ENCODE results near the gene MICAL3.

The MICAL3 gene

DNA sequence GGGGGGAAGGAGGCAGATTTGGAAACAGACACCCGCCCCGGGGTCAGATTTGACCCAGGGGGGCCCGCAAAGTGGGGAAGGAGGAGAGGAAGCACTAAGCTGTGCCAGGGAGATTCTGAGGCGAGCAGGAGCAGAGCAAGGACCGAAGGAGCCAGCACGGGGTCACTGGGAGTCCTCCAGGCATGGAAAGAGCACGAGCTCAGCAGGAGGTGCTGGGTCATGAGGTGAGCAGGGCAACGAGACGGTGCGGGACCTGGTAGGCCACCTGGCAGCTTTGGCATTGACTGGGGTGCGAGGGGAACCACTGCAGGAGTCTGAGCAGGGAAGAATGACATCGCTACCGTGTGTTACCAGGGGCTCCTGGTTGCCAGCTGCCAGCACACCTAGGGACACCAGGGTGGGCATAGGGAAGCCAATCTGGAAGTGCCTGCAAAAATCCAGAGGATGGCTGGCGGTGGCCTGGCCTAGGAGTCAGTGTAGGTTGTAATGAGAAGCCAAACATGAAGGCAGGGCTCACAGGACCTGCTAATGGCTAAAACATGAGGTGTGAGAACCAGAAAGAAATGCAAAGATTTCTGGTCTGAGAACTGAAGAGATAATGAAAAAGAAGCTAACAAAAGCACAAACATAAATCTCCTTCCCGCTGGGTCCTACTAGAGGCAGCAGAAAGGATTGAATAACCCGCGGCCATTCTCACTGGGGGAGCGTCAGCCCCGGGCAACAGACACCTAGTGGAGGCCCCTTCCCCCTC is 63.5 kb downstream of the MICAL3 start:
- H3K4me3 ChIP-seq (ENCODE audit: low read depth, low read length), result no peak overlapping the region
- DNase-seq (ENCODE audit: low read depth), result no peak

DNA sequence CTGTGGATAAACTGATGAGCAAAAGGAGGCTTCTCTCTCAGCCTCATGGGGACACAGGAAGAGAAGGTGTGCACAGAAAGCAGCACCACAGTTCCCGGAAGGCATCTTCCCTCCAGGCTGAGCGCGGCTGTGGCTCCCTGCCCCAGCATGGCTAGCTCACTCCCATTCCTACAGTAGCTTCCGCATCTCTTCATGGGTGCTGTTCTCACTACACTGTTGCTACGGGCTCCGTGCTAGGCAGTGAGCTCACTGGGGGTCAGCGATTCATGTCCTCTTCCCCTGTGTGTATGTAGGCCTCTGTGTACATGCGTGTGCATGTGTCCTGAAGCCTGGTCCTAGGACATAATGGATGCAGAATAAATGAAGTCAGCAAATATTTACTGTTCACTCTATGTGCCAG is 64.3 kb downstream of the MICAL3 start:
- H3K4me3 ChIP-seq (ENCODE audit: low read depth, low read length), result no peak overlapping the region
- no peak for DNase-seq (ENCODE audit: low read depth)

DNA sequence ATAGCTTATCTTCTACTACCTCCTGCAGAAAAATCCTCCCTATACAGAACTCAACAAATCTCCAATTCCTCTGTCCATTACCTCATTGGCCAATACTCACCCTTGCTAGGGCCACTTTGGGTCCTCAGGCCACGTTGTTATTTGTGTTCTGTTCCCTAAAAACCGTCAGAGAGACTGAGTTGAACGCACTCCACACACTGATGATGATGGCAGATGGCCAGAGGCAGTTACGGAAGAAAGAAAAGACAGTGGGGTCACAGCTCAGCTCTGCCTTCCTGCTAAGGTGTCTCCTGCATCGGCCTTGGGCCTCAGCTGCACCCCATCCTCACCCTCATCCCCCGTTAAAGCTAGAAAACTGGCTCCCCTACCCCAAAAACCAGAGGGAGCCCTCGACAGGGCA is 66.2 kb downstream of the MICAL3 start:
- no peak for DNase-seq (ENCODE audit: low read depth)
- H3K4me3 ChIP-seq (ENCODE audit: low read depth, low read length), result no peak overlapping the region

DNA sequence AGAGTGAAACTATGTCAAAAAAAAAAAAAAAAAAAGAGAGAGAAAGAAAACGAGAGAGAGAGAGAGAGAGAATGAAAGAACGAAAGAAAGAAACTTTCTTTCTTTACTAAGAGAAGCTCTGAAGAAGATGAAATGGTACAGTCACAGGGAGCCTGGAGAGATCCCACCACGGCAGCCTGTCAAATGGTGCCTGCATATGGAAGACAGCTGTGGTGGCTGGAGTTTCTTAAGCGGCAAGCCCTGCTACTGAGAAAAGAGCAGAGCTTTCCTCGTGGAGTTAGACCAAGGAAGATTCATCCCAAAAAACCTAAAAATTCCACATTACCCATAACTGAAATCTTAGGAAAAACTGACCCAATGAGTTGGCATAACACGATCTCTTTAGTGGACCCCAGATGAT is 66.7 kb downstream of the MICAL3 start:
- H3K4me3 ChIP-seq (ENCODE audit: low read depth, low read length), result no peak overlapping the region

DNA sequence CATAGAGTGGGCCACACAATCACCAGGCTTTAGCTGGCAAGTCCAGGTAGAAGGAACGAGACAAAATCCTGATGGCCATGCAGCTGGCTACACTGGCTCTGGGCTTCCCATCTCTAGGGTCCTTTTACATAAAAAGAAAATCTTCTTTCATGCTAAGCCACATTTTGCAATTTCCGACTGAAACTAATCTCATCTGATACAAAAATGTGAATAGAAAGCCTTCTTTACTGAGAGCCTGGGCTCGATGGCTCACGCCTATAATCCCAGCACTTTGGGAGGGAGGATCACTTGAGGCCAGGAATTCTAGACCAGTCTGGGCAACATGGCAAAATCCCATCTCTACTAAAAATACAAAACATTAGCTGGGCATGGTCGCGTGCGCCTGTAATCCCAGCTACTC is 67.2 kb downstream of the MICAL3 start:
- no peak overlapping the region for H3K4me3 ChIP-seq (ENCODE audit: low read depth, low read length)
- no peak for DNase-seq (ENCODE audit: low read depth)

More for the DNA sequence above, 66.7 kb downstream of the MICAL3 start:
- DNase-seq (ENCODE audit: low read depth), result no peak

DNA sequence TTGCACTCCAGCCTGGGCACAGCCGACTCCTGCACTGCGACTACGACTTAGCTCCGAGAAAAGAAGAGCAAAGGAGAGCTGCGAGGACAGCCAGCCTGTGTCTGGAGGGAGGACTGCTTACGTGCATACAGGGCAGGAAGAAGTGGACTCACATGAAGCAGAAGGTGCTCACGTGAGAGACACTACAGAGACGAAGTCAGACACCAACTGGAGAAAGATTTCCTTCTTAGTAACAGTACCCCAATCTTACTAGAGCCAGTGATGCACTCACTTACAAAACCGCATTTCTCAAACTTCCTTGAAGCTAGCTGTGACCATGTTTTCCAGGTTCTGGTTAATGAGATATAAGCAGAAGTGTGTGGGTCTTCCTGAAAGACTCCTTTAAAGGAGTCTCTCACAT is 67.7 kb downstream of the MICAL3 start:
- no peak for DNase-seq (ENCODE audit: low read depth)
- no peak overlapping the region for H3K4me3 ChIP-seq (ENCODE audit: low read depth, low read length)

DNA sequence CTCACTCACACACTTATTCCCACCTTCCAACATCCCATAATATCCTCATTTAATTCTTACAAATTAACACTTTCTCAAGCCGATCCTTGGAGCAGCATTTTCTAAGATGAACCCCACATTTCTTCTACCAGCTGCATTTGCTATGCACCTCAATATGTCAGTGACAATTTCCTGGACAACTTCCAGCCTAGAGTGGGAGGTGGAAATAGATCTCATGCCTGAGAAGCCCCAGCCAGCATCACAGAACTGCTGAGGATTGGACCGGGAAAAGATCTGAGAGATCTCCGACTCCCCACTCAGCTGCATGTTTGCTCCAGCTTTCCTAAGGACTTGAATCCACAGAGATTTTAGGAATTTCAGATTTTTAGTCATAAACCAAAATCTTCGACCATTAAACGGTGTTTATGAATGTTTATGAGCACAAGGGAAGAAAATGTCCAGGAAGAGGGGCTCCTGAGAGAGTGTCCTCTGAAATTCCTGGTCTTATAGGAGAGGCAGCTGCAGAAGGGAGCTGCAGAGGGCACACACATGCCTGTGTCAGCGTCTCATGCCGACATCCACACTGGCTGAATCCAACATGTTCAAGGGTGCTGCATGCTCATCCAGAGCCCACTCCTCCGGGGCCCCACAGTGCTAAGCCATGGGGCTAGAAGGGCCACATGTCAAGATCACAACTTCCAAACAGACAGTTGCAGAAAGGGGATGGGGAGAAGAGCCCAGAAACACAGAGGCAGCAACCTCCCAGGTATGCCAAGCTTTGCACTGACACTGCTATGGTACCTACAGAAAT is 68.6 kb downstream of the MICAL3 start:
- DNase-seq (ENCODE audit: low read depth), result no peak
- H3K4me3 ChIP-seq (ENCODE audit: low read depth, low read length), result no peak overlapping the region

DNA sequence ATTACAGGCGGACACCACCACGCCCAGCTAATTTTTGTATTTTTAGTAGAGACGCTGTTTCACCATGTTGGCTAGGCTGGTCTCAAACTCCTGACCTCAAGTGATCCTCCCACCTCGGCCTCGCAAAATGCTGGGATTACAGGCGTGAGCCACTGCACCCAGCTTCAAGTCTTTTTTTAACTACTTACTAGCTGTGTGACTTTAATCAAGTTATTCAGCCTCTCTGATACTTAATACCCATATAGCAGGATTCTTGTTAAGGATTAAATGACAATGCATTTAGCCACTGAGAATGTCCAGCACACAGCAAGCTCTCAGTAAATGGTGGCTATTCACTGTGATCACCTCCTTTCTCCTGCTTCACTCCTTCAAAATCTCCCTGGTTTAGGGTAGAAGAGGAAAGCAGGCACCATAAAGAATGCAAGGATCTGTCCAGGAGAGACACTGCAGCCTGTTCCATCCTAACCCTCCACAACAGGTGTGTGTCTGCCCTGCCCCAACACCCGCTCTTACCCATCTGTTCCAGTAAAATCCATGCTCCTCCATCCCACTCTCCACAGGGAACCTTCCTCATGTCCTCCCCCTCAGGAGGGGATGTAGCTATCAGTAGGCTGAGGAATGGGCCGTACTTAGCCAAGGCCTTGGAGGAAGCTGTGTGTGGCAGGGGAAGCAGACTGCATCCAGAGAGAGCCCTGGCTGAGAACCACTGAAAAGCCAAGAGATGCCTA is 69.3 kb downstream of the MICAL3 start:
- H3K4me3 ChIP-seq (ENCODE audit: low read depth, low read length), result no peak overlapping the region
- DNase-seq (ENCODE audit: low read depth), result no peak

DNA sequence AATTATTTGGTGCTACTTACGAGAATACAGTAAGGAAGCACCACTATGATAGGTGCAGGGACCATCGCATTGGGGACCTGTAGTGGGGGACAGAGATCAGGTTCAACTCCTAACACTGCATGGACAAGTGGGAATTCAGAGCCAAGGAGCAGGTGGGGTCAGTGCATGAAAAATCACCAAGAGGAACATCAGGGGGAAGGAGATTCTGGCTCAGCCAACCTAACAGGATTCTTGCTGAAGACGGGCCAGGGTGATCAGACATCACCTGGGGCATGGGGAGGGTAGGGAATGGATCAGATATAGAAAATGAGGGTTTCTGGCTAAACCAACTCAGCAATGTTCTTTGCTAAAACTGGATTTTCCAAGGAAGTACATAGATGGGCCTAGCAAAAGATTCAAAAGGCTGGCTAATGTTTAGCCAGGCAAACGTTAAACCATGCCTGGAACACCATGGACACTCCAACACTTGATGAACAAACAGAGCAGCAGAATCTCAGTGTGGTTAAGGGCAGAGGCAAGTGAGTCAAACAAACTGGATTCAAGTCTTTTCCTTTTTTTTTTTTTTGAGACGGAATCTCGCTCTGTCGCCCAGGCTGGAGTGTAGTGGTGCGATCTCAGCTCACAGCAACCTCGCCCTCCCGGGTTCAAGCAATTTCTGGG is 70.0 kb downstream of the MICAL3 start:
- DNase-seq (ENCODE audit: low read depth), result no peak
- no peak overlapping the region for H3K4me3 ChIP-seq (ENCODE audit: low read depth, low read length)

DNA sequence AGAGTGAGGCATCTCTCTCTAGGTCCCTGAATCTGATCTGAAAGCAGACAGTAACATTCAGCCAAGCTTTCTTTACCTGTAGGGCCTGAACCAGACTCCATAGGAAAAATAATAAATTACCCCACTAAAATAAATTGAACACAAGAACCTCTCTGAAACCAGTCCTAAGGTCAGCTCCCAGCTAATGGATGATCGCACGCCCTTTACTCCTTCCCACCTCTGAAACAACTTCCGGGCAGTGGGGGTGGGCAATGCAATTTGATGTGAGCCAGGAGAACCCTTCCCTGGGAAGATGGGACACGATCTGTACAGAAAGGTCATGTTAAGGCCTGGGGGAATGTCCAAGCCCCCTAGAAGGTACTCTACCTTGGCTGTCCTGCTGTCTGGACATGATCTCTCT is 71.2 kb downstream of the MICAL3 start:
- DNase-seq (ENCODE audit: low read depth), result no peak
- H3K4me3 ChIP-seq (ENCODE audit: low read depth, low read length), result no peak overlapping the region

DNA sequence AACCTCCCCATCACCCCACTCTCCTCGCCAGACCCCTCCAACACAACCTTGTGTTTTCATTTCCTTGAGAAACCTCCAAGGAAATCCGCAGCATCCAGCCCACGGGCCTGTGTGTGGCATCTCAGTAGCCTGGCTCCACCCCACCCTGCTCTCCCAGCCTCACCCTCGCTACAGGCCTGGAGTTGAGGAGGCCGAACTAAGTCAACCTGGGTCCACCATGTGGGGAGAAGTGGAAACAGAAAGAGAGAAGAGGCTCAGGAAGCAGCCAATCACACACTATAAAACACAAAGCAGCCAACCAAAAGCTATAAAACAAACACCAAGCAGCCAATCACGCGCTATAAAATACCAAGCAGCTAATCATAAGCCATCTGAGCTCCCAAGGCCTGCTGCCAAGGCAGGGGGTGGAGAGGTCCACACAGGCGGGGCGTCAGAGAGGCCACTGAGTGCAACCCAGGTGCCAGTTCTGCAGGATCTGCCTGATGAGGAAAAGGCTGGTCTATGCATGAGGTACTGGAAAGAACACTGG is 72.0 kb downstream of the MICAL3 start:
- no peak overlapping the region for H3K4me3 ChIP-seq (ENCODE audit: low read depth, low read length)
- DNase-seq (ENCODE audit: low read depth), result no peak

DNA sequence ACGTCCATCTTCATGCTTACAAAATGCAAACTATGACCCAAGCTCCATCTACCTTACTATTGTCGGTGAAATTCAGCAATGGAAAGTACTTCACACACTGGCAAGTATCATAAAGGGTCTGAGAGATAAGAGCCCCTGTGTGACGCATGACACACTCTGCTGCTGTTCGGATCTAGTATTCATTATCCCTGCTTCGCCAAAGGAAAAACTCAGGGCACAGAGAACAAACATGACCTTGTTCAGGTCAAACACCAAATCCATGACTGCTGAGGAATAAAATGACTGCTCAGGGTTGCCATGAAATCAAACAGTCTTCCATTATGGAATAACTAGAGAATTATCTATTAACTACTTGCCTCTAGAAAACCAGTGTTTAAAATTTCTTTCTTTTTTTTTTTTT is 73.0 kb downstream of the MICAL3 start:
- no peak overlapping the region for H3K4me3 ChIP-seq (ENCODE audit: low read depth, low read length)
- DNase-seq (ENCODE audit: low read depth), result no peak

DNA sequence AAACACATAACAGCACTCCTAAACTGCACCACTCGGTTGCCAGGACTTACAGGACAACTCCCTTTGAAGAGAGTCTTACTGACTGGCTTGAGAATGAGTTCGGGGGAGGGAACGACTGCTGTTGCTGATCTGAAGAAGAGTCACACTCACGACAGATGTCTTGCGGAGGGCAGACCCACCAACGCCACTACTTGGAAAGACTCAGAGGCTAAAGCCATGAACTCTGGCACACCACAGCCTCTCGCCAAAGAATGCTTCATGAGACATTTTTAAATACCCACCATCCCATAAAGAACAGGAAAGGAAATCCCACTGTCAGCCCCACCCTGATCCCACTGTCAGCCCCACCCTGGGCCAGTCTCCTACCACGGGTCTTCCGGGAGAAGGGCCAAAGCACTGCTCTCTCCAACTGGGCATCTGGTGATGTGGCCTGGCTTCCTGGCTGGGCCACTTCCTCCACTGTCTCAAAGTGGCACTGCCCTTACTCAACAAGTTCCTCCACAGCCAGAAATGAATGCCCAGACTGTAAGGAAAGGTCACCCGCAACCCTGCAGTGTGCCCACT is 73.6 kb downstream of the MICAL3 start:
- no peak overlapping the region for H3K4me3 ChIP-seq (ENCODE audit: low read depth, low read length)
- DNase-seq (ENCODE audit: low read depth), result no peak

DNA sequence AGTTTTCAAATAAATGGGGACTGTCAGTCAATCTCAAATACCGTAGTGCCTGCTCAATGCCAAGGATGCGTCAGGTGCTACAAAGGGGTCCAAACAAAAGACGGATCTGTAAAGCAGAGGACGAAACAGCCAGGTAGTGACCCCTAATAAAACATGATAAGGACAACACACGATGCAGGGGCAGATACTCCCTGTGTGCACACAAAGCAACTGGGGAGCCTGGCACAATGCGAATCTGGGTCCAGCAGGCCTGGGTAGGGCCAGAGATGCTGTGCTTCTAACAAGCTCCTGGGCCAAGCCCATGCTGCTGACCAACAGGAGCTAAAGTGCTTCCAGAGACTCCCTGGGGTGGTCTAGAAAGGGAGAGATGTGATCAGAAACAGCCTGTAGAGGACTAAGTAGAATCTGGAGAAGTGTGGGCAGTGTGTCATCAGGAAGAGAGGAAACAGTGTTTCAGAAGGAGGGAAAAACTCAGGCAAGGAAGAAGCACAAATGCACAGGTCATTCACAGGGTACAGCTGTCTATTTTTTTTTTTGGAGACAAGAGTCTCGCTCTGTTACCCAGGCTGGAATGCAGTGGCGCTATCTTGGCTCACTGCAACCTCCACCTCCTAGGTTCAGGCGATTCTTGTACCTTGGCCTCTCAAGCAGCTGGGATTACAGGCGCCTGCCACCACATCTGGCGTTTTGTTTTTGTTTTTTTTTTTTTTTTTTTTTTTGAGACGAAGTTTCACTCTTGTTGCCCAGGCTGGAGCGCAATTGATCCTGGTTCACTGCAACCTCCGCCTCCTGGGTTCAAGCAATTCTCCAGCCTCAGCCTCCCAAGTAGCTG is 74.5 kb downstream of the MICAL3 start:
- DNase-seq (ENCODE audit: low read depth), result no peak

DNA sequence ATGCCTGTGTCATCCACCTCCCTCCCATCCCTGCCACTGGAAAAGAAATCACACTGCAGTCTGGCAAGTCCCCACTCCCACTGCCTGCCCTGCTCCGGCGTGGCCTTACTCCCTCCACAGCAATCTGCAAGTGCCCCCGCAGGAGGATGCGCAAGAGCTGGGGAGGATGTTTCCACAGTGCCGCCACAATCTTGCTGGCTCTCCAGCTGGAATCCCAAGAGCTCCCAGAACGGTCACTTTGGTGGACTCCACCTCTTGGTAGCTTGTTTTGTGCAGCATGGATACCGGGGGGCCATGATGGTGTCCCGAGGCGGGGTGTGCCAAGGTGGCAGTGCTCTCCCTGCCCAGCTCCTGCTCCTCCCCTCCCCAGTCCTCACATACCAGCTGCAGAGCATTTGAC is 76.3 kb downstream of the MICAL3 start:
- DNase-seq (ENCODE audit: low read depth), result no peak
- H3K4me3 ChIP-seq (ENCODE audit: low read depth, low read length), result no peak overlapping the region

More for the DNA sequence above, 74.5 kb downstream of the MICAL3 start:
- H3K4me3 ChIP-seq (ENCODE audit: low read depth, low read length), result no peak overlapping the region

DNA sequence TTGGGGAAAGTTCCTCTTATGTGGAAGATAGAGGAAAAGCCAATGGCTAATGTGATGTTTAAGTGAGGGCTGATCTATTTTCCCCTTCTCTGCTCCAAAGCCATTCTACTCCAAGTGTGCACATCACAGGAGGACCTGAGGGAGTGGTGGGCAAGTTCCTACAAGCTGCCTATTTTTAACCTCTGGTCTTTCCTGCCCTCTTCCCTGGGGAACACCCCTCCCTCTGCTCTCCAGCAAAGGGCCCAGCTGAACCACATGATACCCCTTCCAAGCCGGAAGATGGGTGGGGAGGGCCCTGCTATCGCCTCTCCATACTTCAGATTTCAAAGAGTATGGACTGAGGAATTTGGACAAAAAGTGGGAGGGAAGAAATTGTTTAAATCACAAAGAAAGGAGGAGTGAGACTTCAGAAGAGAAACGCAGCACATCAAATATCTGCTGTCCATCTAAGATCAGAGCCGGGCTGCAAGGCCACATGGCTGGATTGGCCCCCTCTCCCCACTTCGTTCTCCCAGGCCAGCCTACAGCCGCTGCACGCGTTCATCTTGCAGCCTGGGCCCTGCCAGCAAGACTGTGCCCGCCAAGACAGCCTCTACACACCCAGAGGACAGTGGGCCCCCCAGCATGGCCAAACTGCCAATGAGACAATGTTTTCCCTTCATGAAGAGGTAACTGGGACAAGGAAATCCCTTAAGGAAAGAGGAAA is 77.5 kb downstream of the MICAL3 start:
- H3K4me3 ChIP-seq (ENCODE audit: low read depth, low read length), result no peak overlapping the region
- DNase-seq (ENCODE audit: low read depth), result no peak

DNA sequence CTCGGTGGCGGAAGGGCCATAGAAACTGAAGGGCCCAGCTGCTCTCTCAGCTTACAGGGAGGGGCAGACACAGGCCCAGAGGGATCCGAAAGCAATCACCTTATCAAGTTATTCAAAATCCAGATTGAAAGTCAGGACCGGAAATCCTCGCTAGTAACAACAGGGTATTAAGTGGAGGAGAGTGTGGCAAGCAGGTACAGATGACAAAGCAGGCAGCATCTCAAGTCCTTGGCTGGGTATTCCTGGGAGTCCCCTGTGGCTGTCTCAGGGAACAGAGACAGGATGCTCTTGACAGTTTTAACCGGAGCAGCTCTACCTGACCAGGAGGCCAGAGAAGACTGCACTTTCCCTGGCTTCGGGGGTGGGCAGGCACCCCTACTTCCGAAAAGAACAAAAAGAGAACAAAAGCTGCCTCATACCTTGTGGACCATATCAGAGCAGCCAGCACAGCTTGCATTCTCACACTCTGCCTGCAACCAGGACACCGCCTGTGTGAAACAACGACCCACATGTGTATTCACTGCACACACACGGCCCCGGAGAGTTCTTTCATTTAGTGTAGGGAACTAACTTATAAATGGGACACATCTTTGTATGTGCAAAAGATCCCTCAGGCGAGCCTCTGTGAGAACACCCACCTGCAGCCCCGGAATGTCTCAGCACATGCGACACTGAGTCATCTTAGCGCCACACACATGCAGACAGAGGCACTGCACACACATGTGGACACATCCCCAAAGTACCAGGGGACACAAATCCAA is 78.3 kb downstream of the MICAL3 start:
- DNase-seq (ENCODE audit: low read depth), result no peak
- no peak overlapping the region for H3K4me3 ChIP-seq (ENCODE audit: low read depth, low read length)
